ENCODE measurements around the gene CRIP2.

CRIP2 gene

GRCh38 chr14:105477660-105478397 lies 3.2 kb downstream of the CRIP2 start:
- H3K4me3 ChIP-seq (ENCODE audit: low read depth, low read length) = no peak overlapping the region
- no peak overlapping the region for H3K14ac ChIP-seq (ENCODE audit: low read length)
- no peak overlapping the region for H3K18ac ChIP-seq (ENCODE audit: low read length)
- no peak overlapping the region for H4K12ac ChIP-seq (ENCODE audit: low read depth, low read length)
- H3K23ac ChIP-seq (ENCODE audit: low read length) = no peak overlapping the region
- H3K9ac ChIP-seq (ENCODE audit: low read length) = no peak overlapping the region
- no peak overlapping the region for H4K8ac ChIP-seq (ENCODE audit: low read depth, low read length)
- H4K91ac ChIP-seq (ENCODE audit: low read depth, low read length) = no peak overlapping the region
- H3K4me2 ChIP-seq (ENCODE audit: low read length) = no peak overlapping the region
- H3K4ac ChIP-seq (ENCODE audit: low read depth, low read length) = no peak overlapping the region
- no CpG with 5 or more reads among the region's 56 CpGs for WGBS (ENCODE audit: extremely low coverage, insufficient coverage, insufficient read length)
- H2BK12ac ChIP-seq (ENCODE audit: low read length) = no peak overlapping the region
- H3K27ac ChIP-seq (ENCODE audit: low read depth, low read length) = no peak overlapping the region
- H3K79me1 ChIP-seq (ENCODE audit: low read length) = peaks cover 17% of the 10 kb centered on the region
- no peak overlapping the region for H2BK120ac ChIP-seq (ENCODE audit: insufficient read depth, low read length, poor library complexity)
- H3K79me2 ChIP-seq (ENCODE audit: control insufficient read depth, insufficient read depth, low read length, poor library complexity) = peaks cover 3% of the 10 kb centered on the region
- no peak overlapping the region for H2AFZ ChIP-seq (ENCODE audit: insufficient read depth, low read length, poor library complexity)
- peaks cover 5% of the 10 kb centered on the region for H3K9me3 ChIP-seq (ENCODE audit: insufficient read depth, low read depth, low read length)
- no peak overlapping the region for H2BK5ac ChIP-seq (ENCODE audit: low read depth, low read length, poor library complexity)
- peaks cover 24 to 44% of the 10 kb centered on the region in 2 experiments for H3K4me1 ChIP-seq (ENCODE audit: control insufficient read depth in 1 of 2, insufficient read depth in 2 of 2, low read length in 2 of 2)
- no peak for DNase-seq
- H3K27me3 ChIP-seq (ENCODE audit: insufficient read depth, low read length) = peaks cover 33% of the 10 kb centered on the region
- no peak overlapping the region for H2AK5ac ChIP-seq (ENCODE audit: low read length)
- H3K36me3 ChIP-seq (ENCODE audit: control insufficient read depth in 1 of 2, insufficient read depth in 2 of 2, low read length in 2 of 2) = peaks cover 2 to 5% of the 10 kb centered on the region in 2 experiments

- Histone ChIP-seq H3K9ac (ENCODE audit: low read length) (no peak overlapping the region), H3K27ac (ENCODE audit: low read depth, low read length) (no peak overlapping the region), H3K79me1 (ENCODE audit: low read length) (peaks cover 17% of the 10 kb centered on the region), H3K14ac (ENCODE audit: low read length) (no peak overlapping the region), H2AFZ (ENCODE audit: insufficient read depth, low read length, poor library complexity) (no peak overlapping the region), H3K4me2 (ENCODE audit: low read length) (no peak overlapping the region), H3K36me3 (ENCODE audit: control insufficient read depth in 1 of 2, insufficient read depth in 2 of 2, low read length in 2 of 2) (peaks cover 2 to 5% of the 10 kb centered on the region in 2 experiments), H3K4me3 (ENCODE audit: low read depth, low read length) (no peak overlapping the region), H3K4me1 (ENCODE audit: control insufficient read depth in 1 of 2, insufficient read depth in 2 of 2, low read length in 2 of 2) (peaks cover 20 to 40% of the 10 kb centered on the region in 2 experiments), H3K18ac (ENCODE audit: low read length) (no peak overlapping the region), H3K4ac (ENCODE audit: low read depth, low read length) (no peak overlapping the region), H4K91ac (ENCODE audit: low read depth, low read length) (no peak overlapping the region), H3K79me2 (ENCODE audit: control insufficient read depth, insufficient read depth, low read length, poor library complexity) (peaks cover 3% of the 10 kb centered on the region), H4K8ac (ENCODE audit: low read depth, low read length) (no peak overlapping the region), H2BK120ac (ENCODE audit: insufficient read depth, low read length, poor library complexity) (no peak overlapping the region), H2AK5ac (ENCODE audit: low read length) (no peak overlapping the region), H3K9me3 (ENCODE audit: insufficient read depth, low read depth, low read length) (peaks cover 5% of the 10 kb centered on the region), H3K27me3 (ENCODE audit: insufficient read depth, low read length) (peaks cover 33% of the 10 kb centered on the region), H4K12ac (ENCODE audit: low read depth, low read length) (no peak overlapping the region), H3K23ac (ENCODE audit: low read length) (no peak overlapping the region), H2BK5ac (ENCODE audit: low read depth, low read length, poor library complexity) (no peak overlapping the region), H2BK12ac (ENCODE audit: low read length) (no peak overlapping the region)
- no CpG with 5 or more reads among the region's 81 CpGs for WGBS (ENCODE audit: extremely low coverage, insufficient coverage, insufficient read length)
- no peak for DNase-seq
Observed at GRCh38 chr14:105478398-105479251, 4.0 kb downstream of the CRIP2 start.

GRCh38 chr14:105479431-105480158 lies 5.0 kb downstream of the CRIP2 start:
- Histone ChIP-seq H3K4me1 (ENCODE audit: control insufficient read depth in 1 of 2, insufficient read depth in 2 of 2, low read length in 2 of 2) (peaks cover 20 to 41% of the 10 kb centered on the region in 2 experiments), H3K4me3 (ENCODE audit: low read depth, low read length) (no peak overlapping the region), H2BK12ac (ENCODE audit: low read length) (no peak overlapping the region), H2BK5ac (ENCODE audit: low read depth, low read length, poor library complexity) (no peak overlapping the region), H3K18ac (ENCODE audit: low read length) (no peak overlapping the region), H3K27me3 (ENCODE audit: insufficient read depth, low read length) (peaks cover 33% of the 10 kb centered on the region), H3K4ac (ENCODE audit: low read depth, low read length) (no peak overlapping the region), H3K27ac (ENCODE audit: low read depth, low read length) (no peak overlapping the region), H3K79me2 (ENCODE audit: control insufficient read depth, insufficient read depth, low read length, poor library complexity) (peaks cover 3% of the 10 kb centered on the region), H3K4me2 (ENCODE audit: low read length) (no peak overlapping the region), H3K9ac (ENCODE audit: low read length) (no peak overlapping the region), H2AK5ac (ENCODE audit: low read length) (no peak overlapping the region), H3K36me3 (ENCODE audit: control insufficient read depth in 1 of 2, insufficient read depth in 2 of 2, low read length in 2 of 2) (peaks cover 2 to 5% of the 10 kb centered on the region in 2 experiments), H4K91ac (ENCODE audit: low read depth, low read length) (no peak overlapping the region), H3K14ac (ENCODE audit: low read length) (no peak overlapping the region), H3K79me1 (ENCODE audit: low read length) (peaks cover 15% of the 10 kb centered on the region), H2BK120ac (ENCODE audit: insufficient read depth, low read length, poor library complexity) (no peak overlapping the region), H3K9me3 (ENCODE audit: insufficient read depth, low read depth, low read length) (peaks cover 5% of the 10 kb centered on the region), H4K8ac (ENCODE audit: low read depth, low read length) (no peak overlapping the region), H4K12ac (ENCODE audit: low read depth, low read length) (no peak overlapping the region), H3K23ac (ENCODE audit: low read length) (no peak overlapping the region), H2AFZ (ENCODE audit: insufficient read depth, low read length, poor library complexity) (no peak overlapping the region)
- no CpG with 5 or more reads among the region's 34 CpGs for WGBS (ENCODE audit: extremely low coverage, insufficient coverage, insufficient read length)
- DNase-seq = peak in 1 of 2 donors; percentile 24

- Histone ChIP-seq H3K27ac (ENCODE audit: low read depth, low read length) (no peak overlapping the region), H3K23ac (ENCODE audit: low read length) (no peak overlapping the region), H4K8ac (ENCODE audit: low read depth, low read length) (no peak overlapping the region), H3K4me3 (ENCODE audit: low read depth, low read length) (no peak overlapping the region), H3K4me1 (ENCODE audit: control insufficient read depth in 1 of 2, insufficient read depth in 2 of 2, low read length in 2 of 2) (peaks cover 20 to 36% of the 10 kb centered on the region in 2 experiments), H3K4me2 (ENCODE audit: low read length) (no peak overlapping the region), H3K14ac (ENCODE audit: low read length) (no peak overlapping the region), H2BK5ac (ENCODE audit: low read depth, low read length, poor library complexity) (no peak overlapping the region), H4K91ac (ENCODE audit: low read depth, low read length) (no peak overlapping the region), H3K27me3 (ENCODE audit: insufficient read depth, low read length) (peaks cover 27% of the 10 kb centered on the region), H3K9ac (ENCODE audit: low read length) (no peak overlapping the region), H3K18ac (ENCODE audit: low read length) (no peak overlapping the region), H2BK12ac (ENCODE audit: low read length) (no peak overlapping the region), H3K79me1 (ENCODE audit: low read length) (peaks cover 14% of the 10 kb centered on the region), H2BK120ac (ENCODE audit: insufficient read depth, low read length, poor library complexity) (no peak overlapping the region), H2AFZ (ENCODE audit: insufficient read depth, low read length, poor library complexity) (no peak overlapping the region), H3K79me2 (ENCODE audit: control insufficient read depth, insufficient read depth, low read length, poor library complexity) (peaks cover 3% of the 10 kb centered on the region), H3K4ac (ENCODE audit: low read depth, low read length) (no peak overlapping the region), H2AK5ac (ENCODE audit: low read length) (no peak overlapping the region), H4K12ac (ENCODE audit: low read depth, low read length) (no peak overlapping the region), H3K36me3 (ENCODE audit: control insufficient read depth in 1 of 2, insufficient read depth in 2 of 2, low read length in 2 of 2) (peaks cover 2 to 5% of the 10 kb centered on the region in 2 experiments), H3K9me3 (ENCODE audit: insufficient read depth, low read depth, low read length) (peaks cover 5% of the 10 kb centered on the region)
- DNase-seq = no peak
- no CpG with 5 or more reads among the region's 15 CpGs for WGBS (ENCODE audit: extremely low coverage, insufficient coverage, insufficient read length)
Observed at GRCh38 chr14:105480199-105480746, 5.7 kb downstream of the CRIP2 start.
